Fibroblast of villous mesenchyme (primary cell): ENCODE measurements around the gene URB1. TPM values are rescaled to one million over a fixed set of nuclear protein-coding genes. Genes with fewer than 3 reads are reported as not detected.

Source experiments
- DNase-seq: peaks from one replicate; pipeline ENCODE4 v3.0.0-alpha.2; 2010; ENCODE audit warnings: low read depth
- H3K4me3 ChIP-seq: 2 replicates; pipeline ENCODE4 v1.5.1; 2011; ENCODE audit warnings: low read depth, mild to moderate bottlenecking, low read length
- total RNA-seq: library from RNA; depleted of rRNA; stranded (reverse); fragments of >200 nt; gene quantifications from 2 replicates; pipeline ENCODE4 v1.2.3, GENCODE V29; 2012
- TF ChIP-seq, protein P1 (sequence below): IDR thresholded peaks from 2 replicates; pipeline ENCODE4 v1.5.1; 2012; ENCODE audit warnings: low read depth, mild to moderate bottlenecking, low read length; ENCODE audit not compliant: insufficient read depth

Gene URB1
- total RNA-seq, 1 donor = 37.1 TPM

DNA sequence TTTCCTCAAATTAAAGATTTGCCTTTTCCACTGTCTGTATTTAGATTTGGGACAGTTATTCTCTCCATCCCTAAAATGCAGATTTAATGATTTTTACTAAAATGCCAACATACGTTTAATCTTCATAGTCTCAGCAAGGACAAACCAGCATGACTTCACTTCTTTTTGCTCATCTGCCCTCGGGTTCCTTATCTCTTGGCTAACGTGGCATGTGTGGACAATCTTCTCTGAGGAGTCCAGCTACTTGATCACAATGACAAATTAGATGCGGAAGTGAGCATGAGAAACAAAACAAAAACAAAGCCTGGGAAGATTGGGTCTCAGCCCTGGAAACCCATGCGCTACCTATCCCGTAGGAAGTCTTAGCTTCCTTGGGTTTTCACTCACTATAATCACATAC is 93.1 kb downstream of the URB1 start:
- TF ChIP-seq, protein P1, sequence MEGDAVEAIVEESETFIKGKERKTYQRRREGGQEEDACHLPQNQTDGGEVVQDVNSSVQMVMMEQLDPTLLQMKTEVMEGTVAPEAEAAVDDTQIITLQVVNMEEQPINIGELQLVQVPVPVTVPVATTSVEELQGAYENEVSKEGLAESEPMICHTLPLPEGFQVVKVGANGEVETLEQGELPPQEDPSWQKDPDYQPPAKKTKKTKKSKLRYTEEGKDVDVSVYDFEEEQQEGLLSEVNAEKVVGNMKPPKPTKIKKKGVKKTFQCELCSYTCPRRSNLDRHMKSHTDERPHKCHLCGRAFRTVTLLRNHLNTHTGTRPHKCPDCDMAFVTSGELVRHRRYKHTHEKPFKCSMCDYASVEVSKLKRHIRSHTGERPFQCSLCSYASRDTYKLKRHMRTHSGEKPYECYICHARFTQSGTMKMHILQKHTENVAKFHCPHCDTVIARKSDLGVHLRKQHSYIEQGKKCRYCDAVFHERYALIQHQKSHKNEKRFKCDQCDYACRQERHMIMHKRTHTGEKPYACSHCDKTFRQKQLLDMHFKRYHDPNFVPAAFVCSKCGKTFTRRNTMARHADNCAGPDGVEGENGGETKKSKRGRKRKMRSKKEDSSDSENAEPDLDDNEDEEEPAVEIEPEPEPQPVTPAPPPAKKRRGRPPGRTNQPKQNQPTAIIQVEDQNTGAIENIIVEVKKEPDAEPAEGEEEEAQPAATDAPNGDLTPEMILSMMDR = no peak
- H3K4me3 ChIP-seq = no peak overlapping the region
- no peak for DNase-seq

DNA sequence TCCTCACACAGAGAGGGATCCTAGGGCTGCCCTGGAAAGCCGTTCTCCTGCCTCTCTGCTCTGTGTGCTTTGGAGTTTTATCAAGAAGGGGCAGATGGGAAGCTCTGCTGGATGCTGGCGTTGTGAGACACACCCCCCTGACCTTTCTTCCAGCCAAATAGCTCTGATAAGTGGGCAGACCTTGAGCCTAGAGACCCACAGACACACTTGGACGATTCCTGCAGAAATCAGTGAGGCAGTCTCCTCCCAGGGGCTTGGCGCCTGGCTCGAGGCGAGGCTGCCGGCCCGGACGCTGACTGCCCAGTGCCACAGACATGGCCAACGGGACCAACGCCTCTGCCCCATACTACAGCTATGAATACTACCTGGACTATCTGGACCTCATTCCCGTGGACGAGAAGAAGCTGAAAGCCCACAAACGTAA is 94.1 kb downstream of the URB1 start, which contains the start of gene MRAP:
Gene MRAP (plus strand): TSS at position 198 of the 424 bp plus-strand sequence. CDS start 117 bp downstream, at position 315.
- no peak within 1 kb of the TSS for H3K4me3 ChIP-seq
- TF ChIP-seq, protein P1 = no peak
- DNase-seq = no peak

DNA sequence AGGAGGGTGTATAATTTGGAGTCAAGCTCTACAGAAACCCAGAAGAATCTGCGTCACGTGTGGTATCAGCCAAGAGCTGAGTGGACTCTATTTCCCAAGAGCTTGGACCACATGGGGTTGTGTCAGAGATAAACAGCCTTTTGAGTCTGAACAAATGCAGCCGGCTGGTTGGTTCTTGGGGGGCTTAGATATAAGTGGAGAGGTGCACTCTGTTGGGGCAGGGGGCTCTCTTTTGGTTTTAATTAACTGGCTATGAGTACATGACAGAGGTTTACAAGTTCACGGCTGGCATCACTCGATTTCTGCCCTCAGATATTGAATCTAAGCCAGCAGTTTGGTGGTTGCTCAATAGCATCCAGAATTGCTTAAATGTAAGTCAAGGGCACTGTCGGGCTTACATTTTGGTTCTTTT is 94.7 kb downstream of the URB1 start:
- DNase-seq = peak; percentile 69
- TF ChIP-seq, protein P1 = no peak
- no peak overlapping the region for H3K4me3 ChIP-seq

DNA sequence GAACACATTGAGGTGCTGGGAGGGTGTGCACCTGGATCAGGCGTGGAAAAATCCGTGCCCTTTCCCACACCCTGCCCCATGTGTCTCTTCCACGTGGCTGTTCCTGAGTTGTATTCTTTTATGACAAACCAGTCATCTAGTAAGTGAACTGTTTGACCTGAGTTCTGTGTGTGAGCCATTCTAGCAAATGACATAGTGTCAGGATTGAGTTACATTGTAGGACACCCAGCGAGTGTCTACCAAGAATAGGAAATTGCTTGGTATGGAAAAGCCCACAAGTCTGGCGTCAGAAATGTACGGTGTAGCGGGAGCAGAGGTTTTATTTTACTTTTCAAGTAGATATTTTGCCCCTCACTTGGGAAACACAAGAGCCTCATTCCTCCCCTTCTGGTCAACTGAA is 95.4 kb downstream of the URB1 start:
- TF ChIP-seq, protein P1 = no peak
- H3K4me3 ChIP-seq = no peak overlapping the region
- no peak for DNase-seq

DNA sequence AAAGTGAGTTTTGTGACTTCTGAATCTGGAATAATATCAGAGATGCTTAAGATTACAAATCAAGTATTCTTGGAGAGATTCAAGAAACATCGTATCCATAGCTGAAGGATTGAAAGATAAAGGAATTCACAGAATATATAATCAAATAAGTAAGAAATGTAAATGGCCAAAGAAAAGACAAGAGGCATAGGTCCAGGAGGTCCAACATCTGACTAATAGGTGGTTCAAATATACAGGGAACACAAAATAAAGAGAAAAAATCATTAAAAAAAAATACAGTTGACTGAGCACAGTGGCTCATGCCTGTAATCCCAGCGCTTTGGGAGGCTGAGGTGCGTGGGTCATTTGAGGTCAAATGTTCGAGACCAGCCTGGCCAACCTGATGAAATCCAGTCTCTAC is 107.3 kb downstream of the URB1 start:
- no peak for DNase-seq

DNA sequence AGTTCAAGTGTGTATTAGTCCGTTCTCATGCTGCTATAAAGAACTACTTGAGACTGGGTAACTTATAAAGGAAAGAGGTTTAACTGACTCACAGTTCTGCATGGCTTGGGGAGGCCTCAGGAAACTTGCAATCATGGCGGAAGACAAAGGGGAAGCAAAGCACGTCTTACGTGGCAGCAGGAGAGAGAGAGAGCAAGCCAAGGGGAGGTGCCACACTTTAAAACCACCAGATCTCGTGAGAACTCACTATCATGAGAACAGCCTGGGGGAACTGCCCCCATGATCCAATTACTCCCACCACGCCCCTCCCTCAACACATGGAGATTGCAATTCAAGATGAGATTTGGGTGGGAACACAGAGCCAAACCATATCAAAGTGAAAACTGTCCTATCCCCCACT is 109.8 kb downstream of the URB1 start:
- no peak for DNase-seq
- TF ChIP-seq, protein P1 = no peak
- H3K4me3 ChIP-seq = no peak overlapping the region

More for the DNA sequence above, 107.3 kb downstream of the URB1 start:
- TF ChIP-seq, protein P1 = no peak
- no peak overlapping the region for H3K4me3 ChIP-seq

DNA sequence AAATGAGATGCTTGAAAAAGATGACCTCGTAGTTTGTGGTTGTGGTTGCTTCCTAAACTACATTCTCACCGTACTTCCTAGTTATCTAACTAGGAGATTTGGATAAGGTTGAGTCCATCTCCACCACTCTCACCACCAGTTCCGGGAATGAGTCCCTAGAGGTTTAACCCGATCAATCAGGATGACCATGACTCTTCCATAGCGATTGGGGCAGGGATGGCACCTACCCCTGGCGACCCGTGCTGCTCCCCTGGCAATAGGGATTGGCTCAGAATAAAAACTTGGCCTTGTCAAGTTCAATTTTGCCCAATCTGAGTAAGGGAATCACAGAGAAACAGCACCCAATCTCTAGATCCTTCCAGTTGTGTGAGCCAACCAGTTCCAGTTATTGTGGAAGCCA is 111.3 kb downstream of the URB1 start:
- H3K4me3 ChIP-seq = no peak overlapping the region
- TF ChIP-seq, protein P1 = no peak
- DNase-seq = no peak
